Activated T-helper 2 cell treated with anti-CD3 and anti-CD28 coated beads, Interferon-gamma antibody, Interleukin-2, Interleukin-4, amounts not matched to agents 10 μg/mL and 5 μg/mL and 100 μg/mL, durations not matched to agents 14 hours and 24 hours and 36 hours (primary cell): ENCODE measurements around the gene COL4A1. TPM values are rescaled to one million over a fixed set of nuclear protein-coding genes. Genes with fewer than 3 reads are reported as not detected.
"Not testable (repeated sequence)": the region's sequence is repeated elsewhere in the genome, so short reads cannot be mapped to it uniquely, and the experiment has no call there.

Experiments used
- DNase-seq: peaks from one replicate; pipeline ENCODE4 v3.0.0; 2021; ENCODE audit warnings: low spot score
- H3K27ac Mint-ChIP-seq: one replicate; pipeline ENCODE4 v1.8.0; 2021; ENCODE audit warnings: mixed read lengths
- H3K27me3 Mint-ChIP-seq: one replicate; pipeline ENCODE4 v1.8.0; 2021; ENCODE audit warnings: low read depth, mixed read lengths
- H3K36me3 Mint-ChIP-seq: one replicate; pipeline ENCODE4 v1.8.0; 2021; ENCODE audit warnings: low read depth, mixed read lengths
- H3K4me1 Mint-ChIP-seq: one replicate; pipeline ENCODE4 v1.8.0; 2021; ENCODE audit warnings: low read depth, mixed read lengths
- H3K4me3 Mint-ChIP-seq: one replicate; pipeline ENCODE4 v1.8.0; 2021; ENCODE audit warnings: low read depth, mild to moderate bottlenecking, moderate library complexity, mixed read lengths
- H3K9me3 Mint-ChIP-seq: one replicate; pipeline ENCODE4 v1.8.0; 2021; ENCODE audit warnings: mixed read lengths
- intact Hi-C: fragments of 100-400 bp; cut with micrococcal nuclease; formaldehyde crosslinking; loops from one replicate; pipeline ENCODE4 v1.15.1; 2023
- total RNA-seq: library from RNA; stranded (reverse); gene quantifications from 2 replicates; pipeline ENCODE4 v1.2.3, GENCODE V29; 2022

The COL4A1 gene
- total RNA-seq, 1 donor from 2014 or later = not detected

- H3K36me3 Mint-ChIP-seq = no peaks in the 10 kb centered on the region
- peaks cover 37% of the 10 kb centered on the region for H3K27me3 Mint-ChIP-seq
These were observed 182.6 kb downstream of the COL4A1 start for GRCh38 chr13:110124201-110124940.

GRCh38 chr13:110123041-110123809, 183.7 kb downstream of the COL4A1 start:
- intact Hi-C loops = no loop called here
- H3K4me3 Mint-ChIP-seq = no peak overlapping the region
- peaks cover 1% of the 10 kb centered on the region for H3K4me1 Mint-ChIP-seq
- H3K9me3 Mint-ChIP-seq = no peaks in the 10 kb centered on the region
- DNase-seq = no peak
- peaks cover 38% of the 10 kb centered on the region for H3K27me3 Mint-ChIP-seq
- no peak overlapping the region for H3K27ac Mint-ChIP-seq
- no peaks in the 10 kb centered on the region for H3K36me3 Mint-ChIP-seq

More at GRCh38 chr13:110124201-110124940, 182.6 kb downstream of the COL4A1 start:
- intact Hi-C loops = no loop called here
- no peak for DNase-seq
- Mint-ChIP-seq H3K9me3 (no peaks in the 10 kb centered on the region), H3K27ac (no peak overlapping the region), H3K4me1 (peaks cover 1% of the 10 kb centered on the region), H3K4me3 (no peak overlapping the region)

GRCh38 chr13:110121422-110122083, 185.4 kb downstream of the COL4A1 start:
- no peak for DNase-seq
- Mint-ChIP-seq H3K27ac (no peak overlapping the region), H3K4me3 (no peak overlapping the region), H3K27me3 (peaks cover 25% of the 10 kb centered on the region), H3K36me3 (no peaks in the 10 kb centered on the region), H3K9me3 (no peaks in the 10 kb centered on the region), H3K4me1 (peaks cover 1% of the 10 kb centered on the region)
- intact Hi-C loops = no loop called here

GRCh38 chr13:110119935-110120905, 186.7 kb downstream of the COL4A1 start:
- H3K9me3 Mint-ChIP-seq = no peaks in the 10 kb centered on the region
- H3K27ac Mint-ChIP-seq = no peak overlapping the region
- DNase-seq = no peak
- no peak overlapping the region for H3K4me3 Mint-ChIP-seq
- peaks cover 25% of the 10 kb centered on the region for H3K27me3 Mint-ChIP-seq
- intact Hi-C loops = no loop called here
- H3K4me1 Mint-ChIP-seq = peaks cover 1% of the 10 kb centered on the region
- H3K36me3 Mint-ChIP-seq = no peaks in the 10 kb centered on the region

GRCh38 chr13:110118106-110118505, 188.9 kb downstream of the COL4A1 start:
- Mint-ChIP-seq H3K36me3 (no peaks in the 10 kb centered on the region), H3K4me3 (no peak overlapping the region), H3K9me3 (no peaks in the 10 kb centered on the region), H3K4me1 (no peaks in the 10 kb centered on the region), H3K27ac (no peak overlapping the region), H3K27me3 (peaks cover 20% of the 10 kb centered on the region)
- DNase-seq = no peak
- intact Hi-C loops = no loop called here

GRCh38 chr13:110116072-110116487, 190.9 kb downstream of the COL4A1 start:
- Mint-ChIP-seq H3K4me1 (no peaks in the 10 kb centered on the region), H3K9me3 (no peaks in the 10 kb centered on the region), H3K4me3 (no peak overlapping the region), H3K27ac (no peak overlapping the region), H3K36me3 (no peaks in the 10 kb centered on the region), H3K27me3 (peaks cover 14% of the 10 kb centered on the region)
- peak; percentile 46 for DNase-seq
- intact Hi-C loops = loop anchor here (1.0 kb wide), 1 partner anchor 1155 kb away; no protein-coding TSS in a partner anchor

- H3K4me1 Mint-ChIP-seq = no peaks in the 10 kb centered on the region
- peaks cover 14% of the 10 kb centered on the region for H3K27me3 Mint-ChIP-seq
- H3K9me3 Mint-ChIP-seq = no peaks in the 10 kb centered on the region
- no peaks in the 10 kb centered on the region for H3K36me3 Mint-ChIP-seq
- intact Hi-C loops = no loop called here
- no peak for DNase-seq
- no peak overlapping the region for H3K27ac Mint-ChIP-seq
- no peak overlapping the region for H3K4me3 Mint-ChIP-seq
These were observed 191.4 kb downstream of the COL4A1 start for GRCh38 chr13:110115591-110115990.

- Mint-ChIP-seq H3K4me1 (no peaks in the 10 kb centered on the region), H3K27ac (no peak overlapping the region), H3K9me3 (no peaks in the 10 kb centered on the region), H3K27me3 (peaks cover 12% of the 10 kb centered on the region), H3K36me3 (no peaks in the 10 kb centered on the region), H3K4me3 (no peak overlapping the region)
- intact Hi-C loops = no loop called here
- no peak for DNase-seq
These were observed 192.6 kb downstream of the COL4A1 start for GRCh38 chr13:110114316-110114715.

GRCh38 chr13:110113284-110113764, 193.6 kb downstream of the COL4A1 start:
- H3K36me3 Mint-ChIP-seq = no peaks in the 10 kb centered on the region
- peaks cover 12% of the 10 kb centered on the region for H3K27me3 Mint-ChIP-seq
- no peaks in the 10 kb centered on the region for H3K9me3 Mint-ChIP-seq
- H3K27ac Mint-ChIP-seq = no peak overlapping the region
- H3K4me1 Mint-ChIP-seq = no peaks in the 10 kb centered on the region
- no peak for DNase-seq
- intact Hi-C loops = no loop called here
- no peak overlapping the region for H3K4me3 Mint-ChIP-seq

GRCh38 chr13:110112379-110112778, 194.6 kb downstream of the COL4A1 start:
- H3K27me3 Mint-ChIP-seq = peaks cover 12% of the 10 kb centered on the region
- H3K9me3 Mint-ChIP-seq, H3K36me3 Mint-ChIP-seq, H3K4me1 Mint-ChIP-seq, H3K4me3 Mint-ChIP-seq, DNase-seq, intact Hi-C loops, H3K27ac Mint-ChIP-seq: not testable (repeated sequence)

- Mint-ChIP-seq H3K27me3 (peaks cover 5% of the 10 kb centered on the region), H3K36me3 (no peaks in the 10 kb centered on the region), H3K4me1 (no peaks in the 10 kb centered on the region), H3K9me3 (no peaks in the 10 kb centered on the region), H3K4me3 (no peak overlapping the region), H3K27ac (no peak overlapping the region)
- intact Hi-C loops = no loop called here
- no peak for DNase-seq
These were observed 196.2 kb downstream of the COL4A1 start for GRCh38 chr13:110110783-110111182.

- Mint-ChIP-seq H3K27me3 (peaks cover 4% of the 10 kb centered on the region), H3K4me1 (no peaks in the 10 kb centered on the region), H3K9me3 (no peaks in the 10 kb centered on the region), H3K27ac (no peak overlapping the region), H3K36me3 (no peaks in the 10 kb centered on the region), H3K4me3 (no peak overlapping the region)
- intact Hi-C loops = no loop called here
- no peak for DNase-seq
These were observed 197.0 kb downstream of the COL4A1 start for GRCh38 chr13:110109910-110110309.
